Measurements from ENCODE around the gene TIAM2. TPM values are rescaled to one million over a fixed set of nuclear protein-coding genes. Genes with fewer than 3 reads are reported as not detected.

Gene TIAM2
- total RNA-seq, 2 experiments from 2014 or later: 5.4 to 6.2 TPM

DNA sequence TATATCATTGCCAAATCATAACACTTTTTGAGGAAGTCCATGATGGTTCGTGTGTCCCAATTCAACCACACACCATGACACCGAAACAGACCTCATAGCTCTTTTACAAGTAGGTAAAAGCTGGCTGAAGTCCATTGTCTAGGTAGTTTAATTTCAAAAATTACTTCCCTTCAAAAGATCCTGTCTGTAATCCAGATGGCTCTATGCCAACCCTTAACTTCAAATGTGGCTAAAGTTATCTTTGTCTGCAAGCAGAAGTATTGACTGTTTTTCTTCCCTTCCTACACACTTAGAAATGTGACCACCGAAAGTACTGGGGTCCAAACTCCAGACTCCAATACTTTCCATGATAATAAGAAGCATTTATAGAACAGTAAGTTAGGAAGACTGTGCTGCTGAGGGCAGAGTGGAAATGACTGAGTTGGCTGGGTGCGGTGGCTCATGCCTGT is 8.3 kb upstream of the TIAM2 start:
- TF ChIP-seq, protein P1, sequence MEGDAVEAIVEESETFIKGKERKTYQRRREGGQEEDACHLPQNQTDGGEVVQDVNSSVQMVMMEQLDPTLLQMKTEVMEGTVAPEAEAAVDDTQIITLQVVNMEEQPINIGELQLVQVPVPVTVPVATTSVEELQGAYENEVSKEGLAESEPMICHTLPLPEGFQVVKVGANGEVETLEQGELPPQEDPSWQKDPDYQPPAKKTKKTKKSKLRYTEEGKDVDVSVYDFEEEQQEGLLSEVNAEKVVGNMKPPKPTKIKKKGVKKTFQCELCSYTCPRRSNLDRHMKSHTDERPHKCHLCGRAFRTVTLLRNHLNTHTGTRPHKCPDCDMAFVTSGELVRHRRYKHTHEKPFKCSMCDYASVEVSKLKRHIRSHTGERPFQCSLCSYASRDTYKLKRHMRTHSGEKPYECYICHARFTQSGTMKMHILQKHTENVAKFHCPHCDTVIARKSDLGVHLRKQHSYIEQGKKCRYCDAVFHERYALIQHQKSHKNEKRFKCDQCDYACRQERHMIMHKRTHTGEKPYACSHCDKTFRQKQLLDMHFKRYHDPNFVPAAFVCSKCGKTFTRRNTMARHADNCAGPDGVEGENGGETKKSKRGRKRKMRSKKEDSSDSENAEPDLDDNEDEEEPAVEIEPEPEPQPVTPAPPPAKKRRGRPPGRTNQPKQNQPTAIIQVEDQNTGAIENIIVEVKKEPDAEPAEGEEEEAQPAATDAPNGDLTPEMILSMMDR (conservative IDR thresholded peaks at IDR 0.05; ENCODE audit: low read length): no peak
- TF ChIP-seq EZH2phosphoT487 (IDR thresholded peaks at IDR 0.05; ENCODE audit: borderline replicate concordance, low read depth, low read length): no peak
- Histone ChIP-seq H2AFZ (ENCODE audit: low read length) (no peak overlapping the region), H3K9me2 (ENCODE audit: insufficient read depth, low read length) (no peaks in the 10 kb centered on the region), H3K27ac (ENCODE audit: low read depth, low read length, poor library complexity, severe bottlenecking) (no peak overlapping the region), H3K9me3 (ENCODE audit: low read length) (no peaks in the 10 kb centered on the region), H3K4me3 (ENCODE audit: low read depth, low read length, poor library complexity, severe bottlenecking) (no peak overlapping the region), H3K4me1 (ENCODE audit: insufficient read depth, low read length, poor library complexity, severe bottlenecking) (no peaks in the 10 kb centered on the region), H4K20me1 (ENCODE audit: insufficient read depth, low read length) (no peaks in the 10 kb centered on the region), H3K4me2 (ENCODE audit: low read length) (no peak overlapping the region), H3K79me2 (ENCODE audit: insufficient read depth, low read depth, low read length) (no peaks in the 10 kb centered on the region), H3K36me3 (ENCODE audit: insufficient read depth, low read length) (no peaks in the 10 kb centered on the region)
- POLR2A ChIA-PET: interaction anchor here (0.5 to 1.1 kb wide), 6 partner anchors 12 to 566 kb away, joined by 3 to 4 read pairs (median 4); no protein-coding TSS in a partner anchor
- intact Hi-C loops (cut with micrococcal nuclease; ENCODE audit: unreplicated experiment): no loop called here
- DNase-seq (ENCODE audit: low spot score): no peak
- no TSS peak for BruUV-seq (replicated peaks)
- CTCF ChIA-PET (ENCODE audit: unreplicated experiment): no interaction called here

DNA sequence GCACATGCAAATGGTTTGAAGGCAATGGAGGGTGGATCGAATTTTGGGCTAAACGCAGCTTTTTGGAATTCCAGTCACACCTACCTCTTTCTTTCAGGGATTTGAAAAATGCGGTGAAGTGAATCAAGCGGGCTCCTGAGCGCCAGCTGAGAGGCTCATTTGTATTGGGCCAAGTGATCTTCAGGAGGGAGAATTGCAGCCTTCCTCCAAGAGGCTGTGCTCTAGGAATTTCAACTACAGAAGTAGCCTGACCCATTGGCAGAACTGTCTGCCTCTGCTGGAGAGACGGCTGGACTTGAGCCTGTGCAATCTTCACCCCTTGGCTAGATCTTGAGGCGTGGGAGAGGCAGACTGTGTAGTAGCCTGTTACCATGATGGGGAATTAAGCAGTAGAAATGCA is 5.7 kb upstream of the TIAM2 start:
- BruUV-seq (replicated peaks): no TSS peak
- H2AFZ ChIP-seq (ENCODE audit: low read length): no peak overlapping the region
- intact Hi-C loops (cut with micrococcal nuclease; ENCODE audit: unreplicated experiment): no loop called here
- no peaks in the 10 kb centered on the region for H3K36me3 ChIP-seq (ENCODE audit: insufficient read depth, low read length)
- ChIA-PET CTCF (ENCODE audit: unreplicated experiment) (no interaction called here), POLR2A (interaction anchor here (0.6 kb wide), 1 partner anchor 280 kb away, joined by 6 read pairs; no protein-coding TSS in a partner anchor)
- H3K9me2 ChIP-seq (ENCODE audit: insufficient read depth, low read length): no peaks in the 10 kb centered on the region
- H3K4me2 ChIP-seq (ENCODE audit: low read length): no peak overlapping the region
- no peak for DNase-seq (ENCODE audit: low spot score)
- no peak overlapping the region for H3K4me3 ChIP-seq (ENCODE audit: low read depth, low read length, poor library complexity, severe bottlenecking)
- H3K4me1 ChIP-seq (ENCODE audit: insufficient read depth, low read length, poor library complexity, severe bottlenecking): no peaks in the 10 kb centered on the region
- no peak overlapping the region for H3K27ac ChIP-seq (ENCODE audit: low read depth, low read length, poor library complexity, severe bottlenecking)
- H3K9me3 ChIP-seq (ENCODE audit: low read length): no peaks in the 10 kb centered on the region
- no peaks in the 10 kb centered on the region for H3K79me2 ChIP-seq (ENCODE audit: insufficient read depth, low read depth, low read length)
- TF ChIP-seq, protein P1 (conservative IDR thresholded peaks at IDR 0.05; ENCODE audit: low read length): no peak
- no peak for TF ChIP-seq EZH2phosphoT487 (IDR thresholded peaks at IDR 0.05; ENCODE audit: borderline replicate concordance, low read depth, low read length)
- H4K20me1 ChIP-seq (ENCODE audit: insufficient read depth, low read length): no peaks in the 10 kb centered on the region

DNA sequence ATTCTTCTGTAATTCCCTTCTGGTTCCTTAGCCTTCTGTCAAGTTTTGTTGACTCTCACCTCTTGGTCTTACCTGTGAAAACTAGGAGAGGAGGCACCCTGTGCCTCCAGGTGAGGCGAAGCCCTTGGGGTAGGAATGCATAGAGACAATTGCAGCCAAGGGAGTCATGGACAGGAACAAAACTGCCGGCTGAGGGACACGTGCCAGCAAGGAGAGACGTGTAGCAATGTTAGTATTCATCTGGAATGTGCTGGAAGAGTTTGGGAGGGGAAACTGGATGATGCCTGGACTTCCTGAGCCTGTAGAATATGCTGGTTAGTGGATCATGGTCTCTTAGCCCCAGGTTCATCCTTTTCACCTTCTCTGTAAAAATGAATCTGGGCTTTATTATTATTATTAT is 3.9 kb upstream of the TIAM2 start:
- Histone ChIP-seq H3K4me2 (ENCODE audit: low read length) (no peak overlapping the region), H4K20me1 (ENCODE audit: insufficient read depth, low read length) (no peaks in the 10 kb centered on the region), H3K27ac (ENCODE audit: low read depth, low read length, poor library complexity, severe bottlenecking) (no peak overlapping the region), H3K4me3 (ENCODE audit: low read depth, low read length, poor library complexity, severe bottlenecking) (no peak overlapping the region), H3K36me3 (ENCODE audit: insufficient read depth, low read length) (no peaks in the 10 kb centered on the region), H3K9me2 (ENCODE audit: insufficient read depth, low read length) (no peaks in the 10 kb centered on the region), H3K4me1 (ENCODE audit: insufficient read depth, low read length, poor library complexity, severe bottlenecking) (no peaks in the 10 kb centered on the region), H2AFZ (ENCODE audit: low read length) (no peak overlapping the region), H3K9me3 (ENCODE audit: low read length) (no peaks in the 10 kb centered on the region), H3K79me2 (ENCODE audit: insufficient read depth, low read depth, low read length) (no peaks in the 10 kb centered on the region)
- ChIA-PET POLR2A (no interaction called here), CTCF (ENCODE audit: unreplicated experiment) (interaction anchor here (0.6 kb wide), 1 partner anchor 59 kb away, joined by 3 read pairs; no protein-coding TSS in a partner anchor)
- intact Hi-C loops (cut with micrococcal nuclease; ENCODE audit: unreplicated experiment): no loop called here
- no peak for DNase-seq (ENCODE audit: low spot score)
- no peak for TF ChIP-seq EZH2phosphoT487 (IDR thresholded peaks at IDR 0.05; ENCODE audit: borderline replicate concordance, low read depth, low read length)
- TF ChIP-seq, protein P1 (conservative IDR thresholded peaks at IDR 0.05; ENCODE audit: low read length): no peak
- no TSS peak for BruUV-seq (replicated peaks)
